Astrocyte of the spinal cord (primary cell): ENCODE data around the gene CES4A.
A peak's percentile ranks its signal among the peaks of the same experiment; 100 is the strongest.

ENCODE experiments used
- DNase-seq: peaks from one replicate; pipeline ENCODE4 v3.0.0; 2011; ENCODE audit warnings: low read depth, low spot score
- H3K4me3 ChIP-seq: 2 replicates; pipeline ENCODE4 v1.5.1; 2011; ENCODE audit warnings: low read depth, mild to moderate bottlenecking, low read length, moderate library complexity
- in situ Hi-C: cut with HindIII; loops from 2 replicates; pipeline ENCODE4 v1.10.0; 2017; ENCODE audit warnings: low sequenced_read_pairs
- TF ChIP-seq, protein P1 (sequence below): IDR thresholded peaks from 2 replicates; pipeline ENCODE4 v1.5.1; 2012; ENCODE audit warnings: low read depth, mild to moderate bottlenecking, low read length, inconsistent platforms

CES4A gene

DNA sequence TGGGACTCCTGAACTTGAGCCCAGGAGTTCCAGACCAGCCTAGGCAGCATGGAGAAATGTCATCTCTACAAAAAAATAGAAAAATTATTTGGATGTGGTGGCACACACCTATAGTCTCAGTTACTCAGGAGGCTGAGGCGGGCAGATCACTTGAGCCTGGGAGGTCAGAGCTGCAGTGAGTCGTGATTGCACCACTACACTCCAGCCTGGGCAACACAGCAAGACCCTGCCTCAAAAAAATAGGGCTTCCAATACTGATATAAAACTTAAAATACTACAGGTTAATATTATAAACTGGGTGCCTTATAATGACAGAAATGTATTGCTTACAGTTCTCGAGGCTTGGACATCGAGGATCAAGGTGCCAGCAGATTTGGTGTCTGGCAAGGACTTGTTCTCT, 42.5 kb upstream of the CES4A start:
- in situ Hi-C loops, result no loop called here
- DNase-seq, result no peak

DNA sequence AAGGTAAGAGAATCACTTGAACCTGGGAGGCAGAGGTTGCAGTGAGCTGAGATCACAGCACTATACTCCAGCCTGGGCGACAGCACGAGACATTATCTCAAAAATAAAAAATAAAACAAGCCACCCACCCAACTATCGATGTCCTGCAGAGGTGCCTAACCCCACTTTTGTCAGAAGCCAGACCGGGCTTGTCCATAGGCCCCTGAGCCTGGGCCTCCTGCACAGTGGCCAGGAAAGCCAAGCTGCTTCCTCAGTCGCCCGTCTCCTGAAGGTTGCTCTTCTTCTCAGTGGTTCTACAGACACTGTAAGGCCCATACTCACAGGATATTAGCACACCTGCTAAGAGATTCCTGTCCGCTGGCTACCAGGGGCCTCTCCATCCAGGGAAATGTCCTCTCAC, 41.8 kb upstream of the CES4A start:
- TF ChIP-seq, protein P1, sequence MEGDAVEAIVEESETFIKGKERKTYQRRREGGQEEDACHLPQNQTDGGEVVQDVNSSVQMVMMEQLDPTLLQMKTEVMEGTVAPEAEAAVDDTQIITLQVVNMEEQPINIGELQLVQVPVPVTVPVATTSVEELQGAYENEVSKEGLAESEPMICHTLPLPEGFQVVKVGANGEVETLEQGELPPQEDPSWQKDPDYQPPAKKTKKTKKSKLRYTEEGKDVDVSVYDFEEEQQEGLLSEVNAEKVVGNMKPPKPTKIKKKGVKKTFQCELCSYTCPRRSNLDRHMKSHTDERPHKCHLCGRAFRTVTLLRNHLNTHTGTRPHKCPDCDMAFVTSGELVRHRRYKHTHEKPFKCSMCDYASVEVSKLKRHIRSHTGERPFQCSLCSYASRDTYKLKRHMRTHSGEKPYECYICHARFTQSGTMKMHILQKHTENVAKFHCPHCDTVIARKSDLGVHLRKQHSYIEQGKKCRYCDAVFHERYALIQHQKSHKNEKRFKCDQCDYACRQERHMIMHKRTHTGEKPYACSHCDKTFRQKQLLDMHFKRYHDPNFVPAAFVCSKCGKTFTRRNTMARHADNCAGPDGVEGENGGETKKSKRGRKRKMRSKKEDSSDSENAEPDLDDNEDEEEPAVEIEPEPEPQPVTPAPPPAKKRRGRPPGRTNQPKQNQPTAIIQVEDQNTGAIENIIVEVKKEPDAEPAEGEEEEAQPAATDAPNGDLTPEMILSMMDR, result no peak
- no peak overlapping the region for H3K4me3 ChIP-seq
- DNase-seq, result no peak
- in situ Hi-C loops, result no loop called here

More for the DNA sequence above, 42.5 kb upstream of the CES4A start:
- TF ChIP-seq, protein P1, result no peak
- no peak overlapping the region for H3K4me3 ChIP-seq

DNA sequence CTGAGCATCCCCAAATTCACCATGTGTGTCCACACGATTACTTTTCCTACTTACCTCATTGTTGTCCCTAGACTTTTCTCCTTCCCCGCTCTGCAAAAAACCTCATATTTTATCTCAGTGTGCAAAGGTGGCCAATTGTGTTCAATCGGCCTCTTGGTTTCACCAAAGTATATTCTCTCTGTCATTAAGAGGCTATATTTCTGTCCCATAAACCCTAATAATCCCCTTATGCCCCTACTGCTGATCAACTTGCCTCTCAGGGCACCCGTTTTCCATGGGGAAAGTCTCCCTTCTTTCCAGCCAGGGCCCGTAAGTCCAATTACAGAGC, 41.5 kb upstream of the CES4A start:
- H3K4me3 ChIP-seq, result no peak overlapping the region
- DNase-seq, result no peak
- TF ChIP-seq, protein P1, result no peak
- in situ Hi-C loops, result no loop called here

DNA sequence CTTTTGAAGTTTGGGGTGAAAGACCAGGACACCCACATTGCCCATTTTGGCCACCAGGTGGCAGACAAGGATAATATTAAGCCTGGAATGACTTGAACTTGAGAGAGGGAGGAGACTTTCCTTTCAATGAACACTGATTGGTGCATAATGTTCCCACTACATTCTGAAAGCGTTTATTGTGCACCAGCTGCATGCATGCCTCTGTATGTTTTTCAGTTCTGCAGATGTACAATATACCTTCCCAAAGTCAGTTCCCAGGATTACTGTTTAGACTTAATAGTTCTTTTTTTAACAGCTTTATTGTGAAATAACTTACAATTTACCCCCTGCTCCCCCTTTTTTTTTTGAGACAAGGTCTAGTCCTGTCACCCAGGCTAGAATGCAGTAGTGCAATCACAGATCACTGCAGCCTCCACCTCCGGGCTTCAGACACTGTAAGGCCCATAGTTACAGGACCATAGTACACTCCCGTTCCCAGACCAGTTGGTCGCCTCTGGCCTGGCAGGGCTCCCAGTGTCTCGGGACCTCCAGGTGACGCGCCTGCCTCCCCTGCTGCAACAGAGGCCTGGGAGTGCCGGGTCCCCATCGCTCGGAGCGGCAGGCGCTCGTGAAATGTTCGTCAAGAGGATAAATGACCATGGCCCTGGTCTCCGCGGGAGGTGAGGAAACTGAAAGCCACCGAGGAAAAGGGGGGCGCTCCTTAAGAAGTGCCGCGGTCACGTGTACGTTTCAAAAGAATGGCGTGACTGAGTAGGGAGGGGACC, 40.9 kb upstream of the CES4A start:
- TF ChIP-seq, protein P1, result peak; percentile 87
- DNase-seq, result peak; percentile 84
- in situ Hi-C loops, result no loop called here
- H3K4me3 ChIP-seq, result peak overlapping the region; percentile 46

DNA sequence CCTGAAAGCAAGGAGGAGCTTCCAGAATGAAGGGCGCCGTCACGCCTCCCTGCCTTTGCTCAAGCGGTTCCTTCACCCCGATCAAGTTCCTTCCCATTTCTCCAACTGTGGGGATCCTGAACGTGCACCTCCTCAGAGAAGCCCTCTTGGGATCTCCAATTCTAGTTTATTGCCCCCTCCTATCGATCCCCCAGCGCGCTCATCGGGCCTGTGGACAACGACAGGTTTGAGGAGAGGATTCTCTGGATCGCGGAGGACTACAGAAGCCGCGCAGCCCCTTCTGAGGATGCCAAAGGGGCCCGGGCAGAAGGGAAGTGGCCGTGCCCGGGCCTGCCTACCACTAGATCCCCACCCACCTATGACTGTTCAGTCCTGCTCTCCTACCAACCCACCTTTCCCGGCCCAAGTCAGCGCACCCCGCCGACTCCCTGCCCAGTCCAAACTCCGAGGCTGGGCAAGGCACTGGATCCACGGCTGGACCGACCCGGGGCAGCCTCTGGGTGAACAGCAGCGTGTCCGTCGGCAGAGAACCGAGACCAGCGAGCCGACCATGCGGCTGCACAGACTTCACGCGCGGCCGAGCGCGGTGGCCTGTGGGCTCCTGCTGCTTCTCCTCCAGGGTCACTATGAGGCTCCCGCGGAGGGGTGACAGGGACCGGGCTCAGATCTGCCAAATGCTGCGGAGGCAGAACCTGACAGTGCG, 40.1 kb upstream of the CES4A start:
- no peak for DNase-seq
- in situ Hi-C loops, result no loop called here
- peak overlapping the region; percentile 46 for H3K4me3 ChIP-seq
- TF ChIP-seq, protein P1, result no peak

DNA sequence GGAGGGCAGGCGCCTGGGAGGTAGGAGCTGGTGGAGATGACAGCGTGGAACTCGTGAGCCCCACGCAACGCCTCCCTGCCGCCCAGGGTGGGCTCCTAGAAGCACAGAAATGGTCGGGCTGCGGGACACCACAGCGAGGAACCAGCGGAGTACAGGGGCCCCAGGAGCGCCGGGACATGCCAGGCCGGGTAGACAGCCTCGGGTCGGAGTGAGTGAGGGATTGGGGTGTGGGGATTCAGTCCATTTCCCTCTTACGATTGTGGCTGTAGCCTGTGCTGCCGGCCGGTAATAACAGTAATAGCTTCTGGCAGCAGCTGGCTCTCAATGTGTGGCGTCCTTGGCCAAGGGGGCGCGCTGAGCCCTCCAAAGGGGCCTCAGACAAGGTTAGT, 39.6 kb upstream of the CES4A start:
- no peak overlapping the region for H3K4me3 ChIP-seq

More for the DNA sequence above, 39.6 kb upstream of the CES4A start:
- TF ChIP-seq, protein P1, result no peak
- in situ Hi-C loops, result no loop called here
- no peak for DNase-seq
